Esophagus (tissue), 2 donors: Measurements from ENCODE around the gene NFYA. TPM values are rescaled to one million over a fixed set of nuclear protein-coding genes. Genes with fewer than 3 reads are reported as not detected.
"Not testable (repeated sequence)": the region's sequence is repeated elsewhere in the genome, so short reads cannot be mapped to it uniquely, and the experiment has no call there.

Source experiments
- H3K27ac ChIP-seq, 2 donors: one replicate each; pipeline ENCODE4 v1.5.1; 2013; ENCODE audit warnings: low read depth in 2 of 2, mild to moderate bottlenecking in 2 of 2, inconsistent platforms in 1 of 2, low read length in 1 of 2, moderate library complexity in 1 of 2
- H3K27me3 ChIP-seq, 2 donors: one replicate each; pipeline ENCODE4 v1.6.1; 2013; ENCODE audit warnings: low read length in 2 of 2, control low read depth in 1 of 2, mild to moderate bottlenecking in 1 of 2; ENCODE audit not compliant: insufficient read depth in 2 of 2, control insufficient read depth in 1 of 2
- H3K36me3 ChIP-seq, 2 donors: one replicate each; pipeline ENCODE4 v1.6.1; 2013; ENCODE audit warnings: low read length in 1 of 2; ENCODE audit not compliant: control insufficient read depth in 2 of 2, insufficient read depth in 2 of 2
- H3K4me1 ChIP-seq, 2 donors: one replicate each; pipeline ENCODE4 v1.6.1; 2013; ENCODE audit warnings: low read length in 1 of 2; ENCODE audit not compliant: control insufficient read depth in 2 of 2, insufficient read depth in 2 of 2
- H3K4me3 ChIP-seq, 2 donors: one replicate each; pipeline ENCODE4 v1.5.1; 2013; ENCODE audit warnings: low read length in 2 of 2, mild to moderate bottlenecking in 2 of 2, low read depth in 1 of 2, moderate library complexity in 1 of 2
- H3K9me3 ChIP-seq, 2 donors: one replicate each; pipeline ENCODE4 v1.6.1; 2013; ENCODE audit warnings: mild to moderate bottlenecking in 2 of 2, low read depth in 1 of 2, low read length in 1 of 2, moderate library complexity in 1 of 2; ENCODE audit not compliant: control insufficient read depth in 2 of 2, insufficient read depth in 1 of 2
- WGBS, 2 donors: extraction: QIAGEN DNeasy Blood & Tissue Kit; methylation state at CpG; one replicate each; pipeline ENCODE4 v1.1.7; 2013; 5-methylcytosine and 5-hydroxymethylcytosine counted together
- polyA plus RNA-seq, 2 donors: library from polyadenylated mRNA; stranded (reverse); fragments of 200-250 nt; gene quantifications; one replicate each; pipeline ENCODE4 v1.2.3, GENCODE V29; 2013
- donor health status: healthy with polysubstance abuse.
- donor health status: Bipolar disorder and iron deficiency.

Gene NFYA
- polyA plus RNA-seq, 2 donors: 5.5 to 6.5 TPM

DNA sequence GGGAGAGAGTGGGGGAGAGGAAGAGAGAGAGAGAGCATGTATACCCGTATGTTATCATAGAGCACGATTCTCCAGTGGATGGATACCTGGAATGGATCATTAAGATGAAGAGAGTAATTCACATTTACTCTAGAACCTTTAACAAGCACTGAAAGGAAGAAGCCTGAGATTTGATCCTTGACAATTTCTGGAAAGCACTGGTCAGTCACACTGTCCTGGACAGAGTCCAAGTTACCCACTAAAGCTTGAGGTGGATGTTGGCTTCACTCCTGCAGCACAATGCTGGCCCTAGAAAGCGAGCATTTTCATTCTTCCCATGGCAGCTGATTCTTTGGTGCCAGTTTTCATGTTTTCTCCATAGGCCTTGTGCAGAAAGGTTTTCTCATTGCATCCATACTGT, 25.6 kb downstream of the NFYA start:
- H3K27me3 ChIP-seq: no peaks in the 10 kb centered on the region
- H3K9me3 ChIP-seq: no peaks in the 10 kb centered on the region
- H3K4me1 ChIP-seq: no peaks in the 10 kb centered on the region
- H3K36me3 ChIP-seq: peaks cover 14 to 32% of the 10 kb centered on the region in 2 donors
- no peak overlapping the region for H3K4me3 ChIP-seq
- WGBS, 2 donors: 74 to 85% methylated on average over 3 of the region's 3 CpGs
- no peak overlapping the region for H3K27ac ChIP-seq

DNA sequence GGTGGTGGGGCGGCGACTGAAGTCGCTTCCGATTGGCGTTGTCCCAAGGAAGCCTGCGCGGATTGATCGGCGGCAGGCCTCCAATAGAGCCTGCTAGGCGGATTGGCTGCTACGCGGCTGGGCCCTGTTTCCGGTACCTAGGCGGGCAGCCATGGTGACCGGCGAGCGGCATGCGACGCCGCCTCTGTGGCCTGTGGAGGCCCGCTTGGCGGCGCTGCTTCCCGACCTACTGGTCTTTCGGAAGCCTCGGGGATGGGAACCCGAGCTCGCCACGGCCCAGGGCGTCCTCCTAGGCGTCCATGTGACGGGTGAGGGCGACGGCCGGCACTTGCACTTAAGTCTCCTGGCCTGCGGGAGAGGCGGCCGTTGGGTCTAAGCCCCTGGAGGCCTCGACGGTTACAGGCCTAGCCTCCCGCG, 28.1 kb downstream of the NFYA start:
- no peaks in the 10 kb centered on the region for H3K27me3 ChIP-seq
- no peak overlapping the region for H3K4me3 ChIP-seq
- no peaks in the 10 kb centered on the region for H3K4me1 ChIP-seq
- H3K36me3 ChIP-seq: peaks cover 11 to 25% of the 10 kb centered on the region in 2 donors
- no peaks in the 10 kb centered on the region for H3K9me3 ChIP-seq
- WGBS, 2 donors: 77 to 87% methylated on average over 41 to 42 of the region's 42 CpGs
- H3K27ac ChIP-seq: no peak overlapping the region

DNA sequence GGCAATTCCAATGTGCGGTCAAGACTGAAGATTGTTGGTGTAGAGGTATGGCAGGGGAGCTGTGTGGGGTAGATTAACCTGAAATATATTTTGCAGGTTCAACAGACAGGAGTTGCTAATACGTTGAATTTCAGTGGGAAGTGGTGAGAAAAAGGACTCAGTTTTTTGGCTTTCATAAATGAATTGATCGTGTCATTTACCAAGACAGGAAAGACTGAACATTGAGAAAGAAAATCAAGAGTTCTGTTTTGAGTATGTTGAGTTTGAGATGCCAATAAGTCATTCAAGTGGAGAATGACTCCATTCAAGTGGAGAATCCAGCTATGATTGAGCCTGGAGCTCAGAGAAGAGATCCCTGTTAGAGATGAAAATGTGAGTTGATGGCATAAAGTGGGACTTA, 31.1 kb downstream of the NFYA start:
- Histone ChIP-seq H3K4me3 (no peak overlapping the region), H3K36me3 (peaks cover 3 to 7% of the 10 kb centered on the region in 2 donors), H3K27me3 (no peaks in the 10 kb centered on the region), H3K27ac (no peak overlapping the region), H3K9me3 (no peaks in the 10 kb centered on the region), H3K4me1 (no peaks in the 10 kb centered on the region)
- WGBS, 2 donors: 86 to 90% methylated on average over 3 of the region's 3 CpGs

DNA sequence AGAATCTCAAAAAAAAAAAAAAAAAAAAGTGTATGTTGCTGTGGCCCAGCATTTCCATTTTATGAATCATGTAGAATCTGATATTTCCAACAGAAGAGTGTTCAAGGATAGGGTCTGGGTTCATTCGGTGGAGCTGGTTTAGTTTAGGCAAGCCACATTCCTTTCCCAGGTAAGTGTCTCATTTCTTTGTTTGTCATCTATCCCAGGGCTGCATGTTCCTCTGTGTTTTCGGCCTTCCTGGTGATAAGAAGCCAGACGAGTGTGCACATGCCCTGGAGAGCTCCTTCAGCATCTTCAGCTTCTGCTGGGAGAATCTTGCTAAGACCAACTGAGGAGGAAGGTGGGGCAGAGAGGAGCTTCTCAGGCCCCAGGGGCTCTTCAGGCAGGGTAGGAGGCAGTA, 38.2 kb downstream of the NFYA start:
- Histone ChIP-seq H3K27me3 (no peaks in the 10 kb centered on the region), H3K36me3 (no peaks in the 10 kb centered on the region), H3K4me1 (no peaks in the 10 kb centered on the region), H3K9me3 (no peaks in the 10 kb centered on the region), H3K4me3 (no peak overlapping the region), H3K27ac (no peak overlapping the region)
- WGBS, 2 donors: 64 to 66% methylated on average over 3 of the region's 3 CpGs

DNA sequence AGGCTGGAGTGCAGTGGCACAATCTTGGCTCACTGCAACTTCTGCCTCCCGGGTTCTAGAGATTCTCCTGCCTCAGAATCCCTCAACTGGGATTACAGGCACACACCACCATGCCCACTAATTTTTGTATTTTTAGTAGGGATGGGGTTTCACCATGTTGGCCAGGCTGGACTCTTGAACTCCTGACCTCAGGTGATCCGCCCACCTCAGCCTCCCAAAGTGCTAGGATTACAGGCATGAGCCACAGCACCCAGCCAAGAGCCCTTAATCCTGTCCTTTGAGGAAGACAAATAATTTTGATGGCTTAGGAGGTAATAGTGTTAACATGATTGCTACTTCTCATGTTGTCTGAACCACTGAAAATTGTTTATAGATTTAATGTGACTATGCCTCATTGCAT, 42.3 kb downstream of the NFYA start:
- not testable (repeated sequence) for H3K36me3 ChIP-seq, H3K4me3 ChIP-seq, H3K27ac ChIP-seq, H3K9me3 ChIP-seq, H3K4me1 ChIP-seq, H3K27me3 ChIP-seq
- WGBS, 2 donors: 86 to 90% methylated on average over 2 of the region's 2 CpGs

DNA sequence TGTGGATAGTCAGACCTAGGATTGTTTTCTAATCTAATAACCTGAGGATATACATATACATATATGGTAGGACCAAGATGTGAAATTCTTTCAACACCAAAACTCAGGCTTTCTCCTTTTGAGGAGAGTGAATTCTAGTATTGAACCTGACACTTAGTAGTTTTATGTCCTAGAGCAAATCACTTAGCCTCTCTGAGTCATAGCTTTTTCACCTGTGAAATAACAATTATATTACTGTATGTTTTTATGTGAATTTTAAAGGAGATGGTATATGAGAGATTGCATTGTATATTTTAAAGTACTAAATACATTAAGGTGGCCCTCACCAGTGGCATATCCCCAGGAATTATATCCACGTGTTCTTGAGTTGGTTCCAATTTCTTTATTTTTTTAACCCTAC, 46.7 kb downstream of the NFYA start:
- H3K27ac ChIP-seq: no peak overlapping the region
- H3K27me3 ChIP-seq: no peaks in the 10 kb centered on the region
- 53 to 60% methylated on average over 1 of the region's 1 CpG for WGBS, 2 donors
- no peaks in the 10 kb centered on the region for H3K36me3 ChIP-seq
- no peaks in the 10 kb centered on the region for H3K4me1 ChIP-seq
- no peaks in the 10 kb centered on the region for H3K9me3 ChIP-seq
- no peak overlapping the region for H3K4me3 ChIP-seq

DNA sequence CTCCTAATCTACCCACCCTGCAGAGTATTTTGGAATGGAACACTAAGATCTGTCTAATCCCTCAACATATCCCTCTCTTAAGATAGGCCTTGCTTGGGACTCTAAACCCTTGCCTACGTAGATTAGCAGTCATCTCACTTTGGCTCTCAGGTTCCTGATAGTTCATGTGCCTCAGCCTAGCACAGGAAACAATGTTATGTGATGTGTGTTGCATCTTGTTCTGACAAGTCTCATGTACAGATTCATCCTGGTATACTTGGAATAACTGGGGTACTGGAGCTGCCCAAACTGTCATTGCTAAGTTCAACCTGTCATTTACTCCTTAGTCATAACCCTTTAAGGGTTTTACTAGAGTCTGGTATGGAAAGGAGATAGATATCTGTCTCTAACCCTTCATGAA, 47.3 kb downstream of the NFYA start:
- no peaks in the 10 kb centered on the region for H3K27me3 ChIP-seq
- no peak overlapping the region for H3K27ac ChIP-seq
- H3K9me3 ChIP-seq: no peaks in the 10 kb centered on the region
- 84 to 100% methylated on average over 1 of the region's 1 CpG for WGBS, 2 donors
- H3K4me3 ChIP-seq: no peak overlapping the region
- H3K4me1 ChIP-seq: no peaks in the 10 kb centered on the region
- no peaks in the 10 kb centered on the region for H3K36me3 ChIP-seq

DNA sequence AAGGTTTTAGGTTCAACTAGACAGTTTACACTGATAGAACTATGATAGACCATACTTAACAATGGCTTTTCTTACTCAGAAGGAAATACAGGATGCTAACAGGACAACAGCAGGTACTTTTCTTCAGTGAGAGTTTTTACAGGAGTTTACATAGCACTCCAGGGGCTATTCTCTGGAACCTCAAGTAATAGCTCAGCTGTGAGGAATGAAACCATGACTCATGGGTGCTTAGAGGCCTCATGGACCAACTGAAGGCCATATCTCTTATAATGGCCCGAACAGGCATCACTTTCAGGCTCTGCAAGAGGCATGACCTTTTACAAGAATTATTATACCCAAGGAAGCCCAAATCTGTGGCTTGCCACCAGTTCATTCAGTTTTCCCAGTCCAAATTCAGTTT, 49.6 kb downstream of the NFYA start:
- 100% methylated on average over 1 of the region's 1 CpG for WGBS, 2 donors
- Histone ChIP-seq H3K27me3 (no peaks in the 10 kb centered on the region), H3K4me1 (no peaks in the 10 kb centered on the region), H3K36me3 (no peaks in the 10 kb centered on the region), H3K4me3 (no peak overlapping the region), H3K27ac (no peak overlapping the region), H3K9me3 (no peaks in the 10 kb centered on the region)

DNA sequence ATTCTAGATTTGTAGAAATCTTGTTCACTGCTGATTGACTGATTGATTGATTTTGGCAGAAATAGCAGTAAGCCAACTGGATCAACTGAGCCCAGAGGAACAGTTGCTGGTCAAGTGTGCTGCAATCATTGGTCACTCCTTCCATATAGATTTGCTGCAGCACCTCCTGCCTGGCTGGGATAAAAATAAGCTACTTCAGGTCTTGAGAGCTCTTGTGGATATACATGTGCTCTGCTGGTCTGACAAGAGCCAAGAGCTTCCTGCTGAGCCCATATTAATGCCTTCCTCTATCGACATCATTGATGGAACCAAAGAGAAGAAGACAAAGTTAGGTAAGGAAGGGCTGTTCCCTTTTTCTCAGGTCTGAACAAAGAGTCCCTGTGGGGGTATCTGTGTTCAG, 50.1 kb downstream of the NFYA start:
- Histone ChIP-seq H3K9me3 (no peaks in the 10 kb centered on the region), H3K27ac (no peak overlapping the region), H3K4me3 (no peak overlapping the region), H3K27me3 (no peaks in the 10 kb centered on the region), H3K36me3 (no peaks in the 10 kb centered on the region), H3K4me1 (no peaks in the 10 kb centered on the region)
- WGBS, 2 donors: 91 to 98% methylated on average over 1 of the region's 1 CpG

DNA sequence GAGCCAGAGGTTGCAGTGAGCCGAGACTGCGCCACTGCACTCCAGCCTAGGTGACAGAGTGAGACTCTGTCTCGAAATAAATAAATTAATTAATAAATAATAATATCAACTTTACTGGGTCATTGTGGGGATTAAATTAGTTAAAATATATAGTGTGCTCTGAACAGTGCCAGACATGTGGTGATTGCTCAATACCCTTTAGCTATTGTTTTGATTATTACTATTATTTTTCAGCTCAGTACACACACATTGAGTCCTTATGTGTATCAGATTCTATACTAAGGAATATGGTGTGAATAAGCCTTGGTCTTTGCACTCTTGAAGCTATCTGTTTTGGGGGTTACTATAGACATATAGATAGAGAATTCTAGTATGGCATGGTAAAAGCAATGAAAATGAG, 52.5 kb downstream of the NFYA start:
- H3K9me3 ChIP-seq: no peaks in the 10 kb centered on the region
- WGBS, 2 donors: 95 to 96% methylated on average over 3 of the region's 3 CpGs
- H3K4me3 ChIP-seq: no peak overlapping the region
- H3K36me3 ChIP-seq: no peaks in the 10 kb centered on the region
- H3K27ac ChIP-seq: no peak overlapping the region
- no peaks in the 10 kb centered on the region for H3K4me1 ChIP-seq
- no peaks in the 10 kb centered on the region for H3K27me3 ChIP-seq
